ENCODE measurements around the gene AFDN.

The AFDN gene

DNA sequence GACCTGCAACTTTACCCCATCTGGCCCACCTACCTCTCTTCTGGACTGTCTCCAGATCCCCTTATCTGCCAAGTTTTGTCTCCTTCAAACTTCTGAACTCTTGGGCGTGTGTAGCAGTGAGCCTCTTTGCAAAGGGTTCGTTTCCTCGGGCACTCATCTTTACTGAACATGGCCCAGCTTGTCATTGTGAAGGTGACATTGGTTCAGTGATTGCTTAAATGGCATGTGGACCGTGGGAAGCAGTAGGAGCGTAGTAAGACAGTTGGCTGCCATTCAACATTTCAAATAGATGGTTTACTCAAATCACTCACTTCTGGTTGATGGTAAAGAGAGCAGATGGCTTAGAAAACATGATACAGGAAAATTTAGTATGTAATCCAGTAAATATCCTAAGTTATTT is 136.0 kb downstream of the AFDN start:
- Histone ChIP-seq H2AFZ (ENCODE audit: low read depth, low read length, severe bottlenecking) (no peak overlapping the region), H3K9me3 (ENCODE audit: insufficient read depth, low read length) (no peaks in the 10 kb centered on the region), H3K9me2 (replicated peaks; ENCODE audit: insufficient read depth, low read length) (no peaks in the 10 kb centered on the region), H3K36me3 (ENCODE audit: low read length) (no peaks in the 10 kb centered on the region), H3F3A (ENCODE audit: insufficient read depth) (no peaks in the 10 kb centered on the region), H3K27ac (ENCODE audit: low read depth, low read length) (no peak overlapping the region), H4K20me1 (ENCODE audit: low read depth, low read length) (no peaks in the 10 kb centered on the region), H3K27me3 (ENCODE audit: low read length) (no peaks in the 10 kb centered on the region), H3K9ac (ENCODE audit: low read length) (no peak overlapping the region), H3K79me2 (ENCODE audit: insufficient read depth, low read length) (no peaks in the 10 kb centered on the region), H3K4me2 (ENCODE audit: low read depth, low read length, poor library complexity, severe bottlenecking) (no peak overlapping the region), H3K4me3 (ENCODE audit: insufficient read depth, low read length, poor library complexity, severe bottlenecking) (no peak overlapping the region)
- TF ChIP-seq, protein P1, sequence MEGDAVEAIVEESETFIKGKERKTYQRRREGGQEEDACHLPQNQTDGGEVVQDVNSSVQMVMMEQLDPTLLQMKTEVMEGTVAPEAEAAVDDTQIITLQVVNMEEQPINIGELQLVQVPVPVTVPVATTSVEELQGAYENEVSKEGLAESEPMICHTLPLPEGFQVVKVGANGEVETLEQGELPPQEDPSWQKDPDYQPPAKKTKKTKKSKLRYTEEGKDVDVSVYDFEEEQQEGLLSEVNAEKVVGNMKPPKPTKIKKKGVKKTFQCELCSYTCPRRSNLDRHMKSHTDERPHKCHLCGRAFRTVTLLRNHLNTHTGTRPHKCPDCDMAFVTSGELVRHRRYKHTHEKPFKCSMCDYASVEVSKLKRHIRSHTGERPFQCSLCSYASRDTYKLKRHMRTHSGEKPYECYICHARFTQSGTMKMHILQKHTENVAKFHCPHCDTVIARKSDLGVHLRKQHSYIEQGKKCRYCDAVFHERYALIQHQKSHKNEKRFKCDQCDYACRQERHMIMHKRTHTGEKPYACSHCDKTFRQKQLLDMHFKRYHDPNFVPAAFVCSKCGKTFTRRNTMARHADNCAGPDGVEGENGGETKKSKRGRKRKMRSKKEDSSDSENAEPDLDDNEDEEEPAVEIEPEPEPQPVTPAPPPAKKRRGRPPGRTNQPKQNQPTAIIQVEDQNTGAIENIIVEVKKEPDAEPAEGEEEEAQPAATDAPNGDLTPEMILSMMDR (IDR thresholded peaks at IDR 0.05; ENCODE audit: insufficient read depth, low read length, poor library complexity, severe bottlenecking), result no peak
- TF ChIP-seq EZH2phosphoT487 (conservative IDR thresholded peaks at IDR 0.05; ENCODE audit: low read length), result no peak

DNA sequence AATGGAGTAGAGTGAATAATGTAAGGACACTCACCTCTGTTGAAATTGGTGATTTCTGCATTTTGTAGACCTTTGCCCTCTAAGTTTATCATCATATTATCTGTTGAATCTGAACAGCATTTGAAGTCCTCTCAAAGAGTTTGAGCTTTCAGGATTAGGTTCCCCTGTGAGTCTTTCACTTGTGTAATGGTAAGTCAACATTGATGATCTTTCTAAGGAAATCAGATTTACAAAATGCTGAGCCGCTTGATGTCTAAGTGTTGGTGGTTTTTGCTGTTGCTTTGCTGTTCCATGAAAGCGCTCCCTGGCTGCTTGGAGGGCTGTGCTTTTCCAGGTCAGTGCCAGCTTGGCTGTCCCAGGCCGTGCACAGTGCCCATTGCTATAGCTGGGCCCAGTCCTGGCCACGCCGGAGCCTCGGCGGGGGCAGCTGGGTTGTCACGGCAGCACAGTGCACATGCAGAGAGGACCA is 136.9 kb downstream of the AFDN start:
- Histone ChIP-seq H3K4me2 (ENCODE audit: low read depth, low read length, poor library complexity, severe bottlenecking) (no peak overlapping the region), H3K9ac (ENCODE audit: low read length) (no peak overlapping the region), H4K20me1 (ENCODE audit: low read depth, low read length) (no peaks in the 10 kb centered on the region), H3K27ac (ENCODE audit: low read depth, low read length) (no peak overlapping the region), H2AFZ (ENCODE audit: low read depth, low read length, severe bottlenecking) (no peak overlapping the region), H3F3A (ENCODE audit: insufficient read depth) (no peaks in the 10 kb centered on the region), H3K27me3 (ENCODE audit: low read length) (no peaks in the 10 kb centered on the region), H3K9me2 (replicated peaks; ENCODE audit: insufficient read depth, low read length) (no peaks in the 10 kb centered on the region), H3K36me3 (ENCODE audit: low read length) (no peaks in the 10 kb centered on the region), H3K9me3 (ENCODE audit: insufficient read depth, low read length) (no peaks in the 10 kb centered on the region), H3K79me2 (ENCODE audit: insufficient read depth, low read length) (no peaks in the 10 kb centered on the region), H3K4me3 (ENCODE audit: insufficient read depth, low read length, poor library complexity, severe bottlenecking) (no peak overlapping the region)
- TF ChIP-seq, protein P1 (IDR thresholded peaks at IDR 0.05; ENCODE audit: insufficient read depth, low read length, poor library complexity, severe bottlenecking), result no peak
- TF ChIP-seq EZH2phosphoT487 (conservative IDR thresholded peaks at IDR 0.05; ENCODE audit: low read length), result no peak

DNA sequence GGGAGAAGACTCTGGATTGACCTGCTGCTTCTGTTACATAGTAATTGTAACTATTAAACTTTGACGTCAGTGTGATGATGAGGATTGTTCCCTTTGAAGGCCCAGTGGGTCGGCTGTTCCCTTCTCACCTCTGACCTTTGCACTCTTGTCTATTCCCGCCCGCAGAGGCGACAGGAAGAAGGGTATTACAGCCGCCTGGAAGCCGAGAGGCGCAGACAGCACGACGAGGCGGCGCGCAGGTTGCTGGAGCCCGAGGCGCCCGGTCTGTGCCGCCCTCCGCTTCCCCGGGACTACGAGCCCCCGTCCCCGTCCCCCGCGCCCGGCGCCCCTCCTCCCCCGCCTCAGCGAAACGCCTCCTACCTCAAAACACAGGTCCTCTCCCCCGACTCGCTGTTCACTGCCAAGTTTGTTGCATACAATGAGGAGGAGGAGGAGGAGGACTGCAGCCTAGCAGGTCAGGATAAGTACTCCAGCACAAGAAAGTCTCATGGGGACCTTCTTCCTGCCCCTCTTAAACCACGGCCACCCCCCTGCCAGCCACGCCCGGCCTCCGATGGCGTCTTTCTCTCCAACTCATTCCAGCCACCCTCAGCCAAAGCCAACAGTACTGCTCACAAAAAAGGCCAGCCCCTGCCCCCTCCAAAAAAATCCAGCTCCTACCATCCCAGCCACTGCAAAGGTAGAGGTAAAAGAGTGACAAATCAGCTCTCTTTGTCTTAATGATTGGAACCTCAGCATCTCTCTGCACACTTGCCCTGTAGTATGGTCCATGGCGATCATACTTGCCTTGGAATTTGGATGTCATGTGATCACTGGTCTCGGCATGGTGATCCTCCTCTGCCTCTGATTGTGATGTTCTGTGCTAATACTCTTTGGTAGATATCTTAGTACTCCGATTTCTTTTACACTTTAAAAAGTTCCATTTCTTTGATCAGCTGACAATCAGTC is 139.2 kb downstream of the AFDN start:
- no peaks in the 10 kb centered on the region for H3F3A ChIP-seq (ENCODE audit: insufficient read depth)
- H3K9ac ChIP-seq (ENCODE audit: low read length), result no peak overlapping the region
- H2AFZ ChIP-seq (ENCODE audit: low read depth, low read length, severe bottlenecking), result no peak overlapping the region
- no peaks in the 10 kb centered on the region for H3K9me2 ChIP-seq (replicated peaks; ENCODE audit: insufficient read depth, low read length)
- H4K20me1 ChIP-seq (ENCODE audit: low read depth, low read length), result no peaks in the 10 kb centered on the region
- TF ChIP-seq, protein P1 (IDR thresholded peaks at IDR 0.05; ENCODE audit: insufficient read depth, low read length, poor library complexity, severe bottlenecking), result no peak
- TF ChIP-seq EZH2phosphoT487 (conservative IDR thresholded peaks at IDR 0.05; ENCODE audit: low read length), result no peak
- H3K4me2 ChIP-seq (ENCODE audit: low read depth, low read length, poor library complexity, severe bottlenecking), result no peak overlapping the region
- H3K79me2 ChIP-seq (ENCODE audit: insufficient read depth, low read length), result no peaks in the 10 kb centered on the region
- H3K27ac ChIP-seq (ENCODE audit: low read depth, low read length), result no peak overlapping the region
- no peaks in the 10 kb centered on the region for H3K36me3 ChIP-seq (ENCODE audit: low read length)
- H3K9me3 ChIP-seq (ENCODE audit: insufficient read depth, low read length), result no peaks in the 10 kb centered on the region
- H3K27me3 ChIP-seq (ENCODE audit: low read length), result no peaks in the 10 kb centered on the region
- no peak overlapping the region for H3K4me3 ChIP-seq (ENCODE audit: insufficient read depth, low read length, poor library complexity, severe bottlenecking)

Measured in SU-DHL-6 (cell line).